ENCODE measurements around the gene CRADD. TPM values are rescaled to one million over a fixed set of nuclear protein-coding genes. Genes with fewer than 3 reads are reported as not detected.

CRADD gene
- total and polyA plus RNA-seq, 8 donors: 8.4 to 21.4 (median 10.3) TPM

DNA sequence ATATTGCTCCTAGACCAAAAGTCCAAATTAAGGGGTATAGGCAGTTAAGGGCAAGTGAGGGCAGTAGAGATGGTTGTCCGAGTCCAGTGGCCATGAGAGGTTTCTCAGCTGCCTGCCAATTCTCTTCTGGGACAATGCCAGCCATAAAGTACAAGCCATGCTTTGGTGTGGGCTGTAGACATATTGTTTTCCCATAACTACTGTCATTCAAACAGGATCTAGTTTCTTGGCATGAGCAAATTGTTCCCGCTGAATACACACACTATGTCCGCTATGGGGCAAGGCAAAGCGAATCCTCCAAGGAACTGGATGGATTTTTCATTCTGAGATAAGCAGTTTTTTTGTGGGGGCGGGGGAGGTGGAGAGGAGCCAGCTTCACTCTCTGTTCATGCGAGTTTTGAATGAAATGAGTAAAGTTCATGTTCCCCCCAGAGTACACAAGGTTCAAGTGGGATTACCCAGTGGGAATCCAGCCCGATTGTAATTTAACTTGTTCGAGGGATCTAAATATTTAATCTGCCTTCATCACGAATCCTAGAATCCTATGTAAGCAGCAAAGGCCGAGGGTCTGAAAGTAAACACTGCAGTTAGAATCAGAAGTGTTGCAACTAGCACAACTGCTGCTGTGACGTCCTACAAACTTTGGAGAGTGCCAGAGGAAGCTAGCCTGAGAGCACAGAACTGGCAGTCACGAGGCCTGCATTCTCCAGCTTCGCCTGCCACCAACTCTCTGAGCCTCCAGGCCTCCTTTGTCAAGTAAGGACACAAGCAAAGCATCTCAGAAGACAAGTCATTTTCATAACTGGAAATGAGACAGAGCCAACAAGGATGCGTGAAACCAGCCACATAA lies 137.0 kb downstream of the CRADD start:
- DNase-seq (peak in 3 of 4 donors; percentile 77 to 94 (median 89)), ATAC-seq (peak; percentile 72)
- Histone ChIP-seq H3K27ac (peak overlapping the region; percentile 80 to 81), H3K9me3 (no peaks in the 10 kb centered on the region), H3K36me3 (no peaks in the 10 kb centered on the region), H3K4me1 (peaks cover 21 to 40% of the 10 kb centered on the region in 2 donors), H3K4me3 (no peak overlapping the region), H3K27me3 (no peaks in the 10 kb centered on the region)
- intact Hi-C loops (cut with DNase I): no loop called here
- TF ChIP-seq, protein P1, sequence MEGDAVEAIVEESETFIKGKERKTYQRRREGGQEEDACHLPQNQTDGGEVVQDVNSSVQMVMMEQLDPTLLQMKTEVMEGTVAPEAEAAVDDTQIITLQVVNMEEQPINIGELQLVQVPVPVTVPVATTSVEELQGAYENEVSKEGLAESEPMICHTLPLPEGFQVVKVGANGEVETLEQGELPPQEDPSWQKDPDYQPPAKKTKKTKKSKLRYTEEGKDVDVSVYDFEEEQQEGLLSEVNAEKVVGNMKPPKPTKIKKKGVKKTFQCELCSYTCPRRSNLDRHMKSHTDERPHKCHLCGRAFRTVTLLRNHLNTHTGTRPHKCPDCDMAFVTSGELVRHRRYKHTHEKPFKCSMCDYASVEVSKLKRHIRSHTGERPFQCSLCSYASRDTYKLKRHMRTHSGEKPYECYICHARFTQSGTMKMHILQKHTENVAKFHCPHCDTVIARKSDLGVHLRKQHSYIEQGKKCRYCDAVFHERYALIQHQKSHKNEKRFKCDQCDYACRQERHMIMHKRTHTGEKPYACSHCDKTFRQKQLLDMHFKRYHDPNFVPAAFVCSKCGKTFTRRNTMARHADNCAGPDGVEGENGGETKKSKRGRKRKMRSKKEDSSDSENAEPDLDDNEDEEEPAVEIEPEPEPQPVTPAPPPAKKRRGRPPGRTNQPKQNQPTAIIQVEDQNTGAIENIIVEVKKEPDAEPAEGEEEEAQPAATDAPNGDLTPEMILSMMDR (IDR thresholded peaks at IDR 0.05): no peak

DNA sequence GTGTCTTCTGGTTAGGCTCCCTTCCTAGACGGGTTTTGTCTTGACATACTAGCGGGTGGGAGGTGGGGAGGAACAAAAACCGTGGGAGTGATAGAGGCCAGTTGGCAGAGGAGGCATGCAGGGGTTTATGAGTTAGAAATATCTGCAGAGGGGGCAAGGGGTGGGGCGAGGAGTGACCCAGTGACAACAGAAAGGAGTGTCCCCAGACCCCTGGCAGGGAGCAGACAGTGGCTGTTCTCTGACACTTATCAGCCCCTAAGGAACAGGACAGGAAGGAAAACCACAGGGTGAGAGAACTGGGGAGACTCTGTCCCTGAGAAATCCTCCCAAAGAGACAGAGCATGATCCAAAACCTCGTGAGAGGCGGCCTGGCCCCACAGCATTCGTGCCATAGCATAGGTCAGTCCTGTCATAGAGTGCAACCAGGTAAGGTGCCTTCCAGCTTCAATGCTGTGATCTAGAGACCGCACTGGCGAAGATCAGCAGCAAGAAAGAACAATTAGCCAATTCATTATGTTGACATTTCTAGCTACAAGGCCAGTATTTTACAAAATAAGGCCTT lies 141.4 kb downstream of the CRADD start:
- Histone ChIP-seq H3K9me3 (no peaks in the 10 kb centered on the region), H3K4me3 (no peak overlapping the region), H3K27ac (peak overlapping the region; percentile 65 to 68), H3K36me3 (no peaks in the 10 kb centered on the region), H3K4me1 (peaks cover 14 to 44% of the 10 kb centered on the region in 2 donors), H3K27me3 (no peaks in the 10 kb centered on the region)
- intact Hi-C loops (cut with DNase I): no loop called here
- ATAC-seq (no peak), DNase-seq (no peak)
- TF ChIP-seq, protein P1 (IDR thresholded peaks at IDR 0.05): no peak

DNA sequence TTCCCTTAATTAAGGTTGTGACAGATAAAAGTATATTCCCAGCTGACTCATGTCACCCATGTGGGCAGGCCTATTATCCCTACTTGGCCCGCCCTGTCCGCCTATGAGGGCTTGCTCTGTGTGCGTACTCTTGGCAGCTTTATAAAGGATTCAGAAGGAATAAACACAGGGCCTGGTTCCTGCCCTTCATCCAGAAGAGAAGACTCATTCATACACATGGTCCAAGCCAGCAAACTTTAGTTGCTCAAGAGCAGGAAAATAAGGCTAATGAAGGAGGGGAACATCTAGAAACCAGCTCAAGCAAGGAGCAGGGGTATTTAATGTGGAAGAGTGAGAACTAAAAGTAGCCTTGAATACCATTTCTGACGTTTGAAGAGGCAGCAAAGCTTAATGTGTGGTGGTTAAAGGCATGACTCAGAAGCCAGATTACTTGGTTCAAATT lies 141.9 kb downstream of the CRADD start:
- TF ChIP-seq, protein P1 (IDR thresholded peaks at IDR 0.05): no peak
- no peaks in the 10 kb centered on the region for H3K27me3 ChIP-seq
- no peak overlapping the region for H3K4me3 ChIP-seq
- peaks cover 14 to 43% of the 10 kb centered on the region in 2 donors for H3K4me1 ChIP-seq
- H3K27ac ChIP-seq: peak overlapping the region; percentile 65 to 68
- ATAC-seq (peak; percentile 73), DNase-seq (peak in 3 of 4 donors; percentile 49 to 94 (median 89))
- H3K36me3 ChIP-seq: no peaks in the 10 kb centered on the region
- intact Hi-C loops (cut with DNase I): no loop called here
- no peaks in the 10 kb centered on the region for H3K9me3 ChIP-seq

DNA sequence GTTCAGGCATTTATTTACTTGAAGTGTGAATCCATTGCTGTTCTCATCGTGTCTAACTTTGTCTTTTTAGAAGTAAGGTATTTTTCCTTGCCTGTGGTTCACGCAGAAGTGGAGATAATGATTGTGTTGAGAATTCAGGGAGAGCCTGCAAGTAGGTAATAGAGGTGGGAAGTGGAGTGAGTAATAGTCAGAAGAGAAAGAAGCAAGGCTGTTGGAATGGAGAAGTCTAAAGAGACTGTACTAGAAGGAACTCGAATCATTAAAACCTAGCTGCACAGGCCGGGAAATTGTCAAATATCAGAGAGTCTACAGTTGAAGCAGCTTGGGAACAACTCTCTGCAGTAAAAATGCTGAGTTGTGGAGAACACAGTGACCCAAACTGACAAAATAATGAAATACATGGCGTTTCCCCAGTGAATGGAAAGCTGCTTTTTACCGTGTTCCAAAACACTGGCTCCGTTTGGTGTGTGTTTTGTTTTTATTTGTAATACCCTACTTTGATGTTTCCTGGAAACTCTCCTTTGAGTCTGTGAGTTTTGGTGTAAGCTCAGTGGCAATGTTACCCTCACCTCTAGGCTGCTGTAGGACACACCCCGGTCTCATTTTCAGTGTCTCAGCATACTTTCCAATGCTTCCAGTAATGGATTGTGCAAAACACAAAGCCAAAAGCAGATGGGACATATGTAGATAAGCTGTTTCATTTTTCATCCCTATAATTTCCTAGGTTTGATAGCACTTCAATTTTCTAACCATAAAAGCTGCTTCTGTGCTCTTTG lies 146.6 kb downstream of the CRADD start:
- peak overlapping the region; percentile 30 to 47 for H3K27ac ChIP-seq
- no peaks in the 10 kb centered on the region for H3K36me3 ChIP-seq
- H3K4me1 ChIP-seq: peaks cover 5 to 28% of the 10 kb centered on the region in 2 donors
- TF ChIP-seq, protein P1 (IDR thresholded peaks at IDR 0.05): no peak
- DNase-seq (no peak), ATAC-seq (peak; percentile 38)
- intact Hi-C loops (cut with DNase I): no loop called here
- no peaks in the 10 kb centered on the region for H3K9me3 ChIP-seq
- H3K27me3 ChIP-seq: no peaks in the 10 kb centered on the region
- no peak overlapping the region for H3K4me3 ChIP-seq

All from left lung (tissue), 10 donors.